ENCODE measurements around the gene AKNA.

DNA sequence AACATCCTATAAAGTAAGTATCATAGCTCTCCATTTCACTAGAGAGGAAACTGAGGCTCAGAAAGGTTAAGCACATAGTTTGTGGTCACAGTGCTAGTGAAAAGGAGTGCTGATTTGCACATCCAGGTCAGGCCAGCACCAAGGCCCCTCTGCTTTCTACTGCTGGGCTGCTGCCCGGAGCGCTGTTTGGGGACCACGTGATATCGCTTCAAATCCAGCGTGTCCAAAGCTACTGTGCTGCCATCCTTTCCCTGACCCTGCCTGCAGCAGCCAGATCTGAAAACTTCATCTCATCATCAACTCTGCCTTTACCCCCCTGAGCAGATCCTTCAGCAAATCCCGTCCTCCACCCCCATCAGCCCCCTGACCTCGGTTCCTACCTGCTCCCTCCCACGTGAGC, 40.7 kb upstream of the AKNA start:
- TF ChIP-seq, protein P1, sequence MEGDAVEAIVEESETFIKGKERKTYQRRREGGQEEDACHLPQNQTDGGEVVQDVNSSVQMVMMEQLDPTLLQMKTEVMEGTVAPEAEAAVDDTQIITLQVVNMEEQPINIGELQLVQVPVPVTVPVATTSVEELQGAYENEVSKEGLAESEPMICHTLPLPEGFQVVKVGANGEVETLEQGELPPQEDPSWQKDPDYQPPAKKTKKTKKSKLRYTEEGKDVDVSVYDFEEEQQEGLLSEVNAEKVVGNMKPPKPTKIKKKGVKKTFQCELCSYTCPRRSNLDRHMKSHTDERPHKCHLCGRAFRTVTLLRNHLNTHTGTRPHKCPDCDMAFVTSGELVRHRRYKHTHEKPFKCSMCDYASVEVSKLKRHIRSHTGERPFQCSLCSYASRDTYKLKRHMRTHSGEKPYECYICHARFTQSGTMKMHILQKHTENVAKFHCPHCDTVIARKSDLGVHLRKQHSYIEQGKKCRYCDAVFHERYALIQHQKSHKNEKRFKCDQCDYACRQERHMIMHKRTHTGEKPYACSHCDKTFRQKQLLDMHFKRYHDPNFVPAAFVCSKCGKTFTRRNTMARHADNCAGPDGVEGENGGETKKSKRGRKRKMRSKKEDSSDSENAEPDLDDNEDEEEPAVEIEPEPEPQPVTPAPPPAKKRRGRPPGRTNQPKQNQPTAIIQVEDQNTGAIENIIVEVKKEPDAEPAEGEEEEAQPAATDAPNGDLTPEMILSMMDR (IDR thresholded peaks at IDR 0.05 in 2 of 3, conservative IDR thresholded peaks at IDR 0.05 in 1 of 3; ENCODE audit: borderline replicate concordance in 1 of 3, insufficient read depth in 1 of 3, low read depth in 2 of 3, low read length in 2 of 3): no peak
- TF ChIP-seq POLR2A (IDR thresholded peaks at IDR 0.05; ENCODE audit: borderline replicate concordance, extremely low read depth, insufficient read depth, insufficient read length) (no peak), RAD21 (IDR thresholded peaks at IDR 0.05; ENCODE audit: low read depth) (no peak), EZH2 (IDR thresholded peaks at IDR 0.05) (no peak), POLR2AphosphoS5 (IDR thresholded peaks at IDR 0.05; ENCODE audit: low read depth, low read length) (no peak), EZH2phosphoT487 (IDR thresholded peaks at IDR 0.05; ENCODE audit: borderline replicate concordance) (no peak)
- TF ChIP-seq, protein P2, sequence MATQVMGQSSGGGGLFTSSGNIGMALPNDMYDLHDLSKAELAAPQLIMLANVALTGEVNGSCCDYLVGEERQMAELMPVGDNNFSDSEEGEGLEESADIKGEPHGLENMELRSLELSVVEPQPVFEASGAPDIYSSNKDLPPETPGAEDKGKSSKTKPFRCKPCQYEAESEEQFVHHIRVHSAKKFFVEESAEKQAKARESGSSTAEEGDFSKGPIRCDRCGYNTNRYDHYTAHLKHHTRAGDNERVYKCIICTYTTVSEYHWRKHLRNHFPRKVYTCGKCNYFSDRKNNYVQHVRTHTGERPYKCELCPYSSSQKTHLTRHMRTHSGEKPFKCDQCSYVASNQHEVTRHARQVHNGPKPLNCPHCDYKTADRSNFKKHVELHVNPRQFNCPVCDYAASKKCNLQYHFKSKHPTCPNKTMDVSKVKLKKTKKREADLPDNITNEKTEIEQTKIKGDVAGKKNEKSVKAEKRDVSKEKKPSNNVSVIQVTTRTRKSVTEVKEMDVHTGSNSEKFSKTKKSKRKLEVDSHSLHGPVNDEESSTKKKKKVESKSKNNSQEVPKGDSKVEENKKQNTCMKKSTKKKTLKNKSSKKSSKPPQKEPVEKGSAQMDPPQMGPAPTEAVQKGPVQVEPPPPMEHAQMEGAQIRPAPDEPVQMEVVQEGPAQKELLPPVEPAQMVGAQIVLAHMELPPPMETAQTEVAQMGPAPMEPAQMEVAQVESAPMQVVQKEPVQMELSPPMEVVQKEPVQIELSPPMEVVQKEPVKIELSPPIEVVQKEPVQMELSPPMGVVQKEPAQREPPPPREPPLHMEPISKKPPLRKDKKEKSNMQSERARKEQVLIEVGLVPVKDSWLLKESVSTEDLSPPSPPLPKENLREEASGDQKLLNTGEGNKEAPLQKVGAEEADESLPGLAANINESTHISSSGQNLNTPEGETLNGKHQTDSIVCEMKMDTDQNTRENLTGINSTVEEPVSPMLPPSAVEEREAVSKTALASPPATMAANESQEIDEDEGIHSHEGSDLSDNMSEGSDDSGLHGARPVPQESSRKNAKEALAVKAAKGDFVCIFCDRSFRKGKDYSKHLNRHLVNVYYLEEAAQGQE (IDR thresholded peaks at IDR 0.05; ENCODE audit: low read depth): no peak
